ENCODE data around the gene CCDC78. TPM values are rescaled to one million over a fixed set of nuclear protein-coding genes. Genes with fewer than 3 reads are reported as not detected.

Gene CCDC78
- total and polyA plus RNA-seq, 12 donors, result 0.21 to 1.7 (median 0.55) TPM; not detected in 1

GRCh38 chr16:751152-752006 is 25.1 kb upstream of the CCDC78 start:
- Histone ChIP-seq H3K4me1 (peaks cover 0 to 9% (median 0%) of the 10 kb centered on the region in 9 donors), H3K27ac (no peak overlapping the region), H3K4me3 (no peak overlapping the region), H3K9me3 (no peaks in the 10 kb centered on the region), H3K27me3 (peaks cover 0 to 15% (median 0%) of the 10 kb centered on the region in 7 donors), H3K36me3 (no peaks in the 10 kb centered on the region)
- 60 to 65% methylated on average over 39 of the region's 39 CpGs for WGBS, 2 donors
- TF ChIP-seq CTCF (IDR thresholded peaks at IDR 0.05), result no peak
- ATAC-seq, result peak in 5 of 8 donors; percentile 47 to 98 (median 89)
- intact Hi-C loops (cut with DNase I), result no loop called here
- DNase-seq, result peak in 1 of 2 donors; percentile 45

- TF ChIP-seq CTCF (IDR thresholded peaks at IDR 0.05), result no peak
- Histone ChIP-seq H3K4me1 (peaks cover 0 to 9% (median 0%) of the 10 kb centered on the region in 9 donors), H3K4me3 (no peak overlapping the region), H3K27ac (no peak overlapping the region), H3K27me3 (peaks cover 0 to 15% (median 0%) of the 10 kb centered on the region in 7 donors), H3K9me3 (no peaks in the 10 kb centered on the region), H3K36me3 (no peaks in the 10 kb centered on the region)
- DNase-seq (no peak), ATAC-seq (no peak)
- intact Hi-C loops (cut with DNase I), result no loop called here
- WGBS, 2 donors, result 44 to 49% methylated on average over 9 of the region's 9 CpGs
Measured at GRCh38 chr16:750485-750884, 24.2 kb upstream of the CCDC78 start.

GRCh38 chr16:749010-749409 is 22.8 kb upstream of the CCDC78 start:
- peaks cover 0 to 12% (median 4%) of the 10 kb centered on the region in 7 donors for H3K27me3 ChIP-seq
- no peaks in the 10 kb centered on the region for H3K36me3 ChIP-seq
- H3K27ac ChIP-seq, result no peak overlapping the region
- WGBS, 2 donors, result 81 to 90% methylated on average over 6 of the region's 6 CpGs
- no peak for TF ChIP-seq CTCF (IDR thresholded peaks at IDR 0.05)
- no peak for ATAC-seq
- no peaks in the 10 kb centered on the region for H3K9me3 ChIP-seq
- no peak overlapping the region for H3K4me3 ChIP-seq
- DNase-seq, result no peak
- intact Hi-C loops (cut with DNase I), result no loop called here
- peaks cover 0 to 9% (median 0%) of the 10 kb centered on the region in 9 donors for H3K4me1 ChIP-seq

- H3K27me3 ChIP-seq, result peaks cover 0 to 16% (median 4%) of the 10 kb centered on the region in 7 donors
- intact Hi-C loops (cut with DNase I), result no loop called here
- H3K27ac ChIP-seq, result no peak overlapping the region
- no peak for ATAC-seq
- no peak for DNase-seq
- peaks cover 0 to 9% (median 0%) of the 10 kb centered on the region in 9 donors for H3K4me1 ChIP-seq
- H3K9me3 ChIP-seq, result no peaks in the 10 kb centered on the region
- TF ChIP-seq CTCF (IDR thresholded peaks at IDR 0.05), result no peak
- H3K4me3 ChIP-seq, result no peak overlapping the region
- WGBS, 2 donors, result 82 to 83% methylated on average over 39 of the region's 39 CpGs
- H3K36me3 ChIP-seq, result no peaks in the 10 kb centered on the region
Measured at GRCh38 chr16:747978-748746, 21.9 kb upstream of the CCDC78 start.

Measured in heart right ventricle (tissue), 16 donors.